Nephron (organoid): ENCODE data around the gene TPM1.
"Not testable (repeated sequence)": the region's sequence is repeated elsewhere in the genome, so short reads cannot be mapped to it uniquely, and the experiment has no call there.

ENCODE experiments used
- H3K27ac Mint-ChIP-seq, 3 experiments: 2 replicates each; pipeline ENCODE4 v1.8.0; 2020; ENCODE audit warnings: mixed read lengths in 3 of 3, mild to moderate bottlenecking in 2 of 3, moderate library complexity in 1 of 3
- H3K27me3 Mint-ChIP-seq: 2 replicates; pipeline ENCODE4 v1.8.0; 2021; ENCODE audit warnings: low read depth, mild to moderate bottlenecking, moderate library complexity, mixed read lengths
- H3K36me3 Mint-ChIP-seq: 2 replicates; pipeline ENCODE4 v1.8.0; 2020; ENCODE audit warnings: low read depth, mixed read lengths
- H3K4me1 Mint-ChIP-seq: 2 replicates; pipeline ENCODE4 v1.8.0; 2020; ENCODE audit warnings: mixed read lengths
- H3K4me3 Mint-ChIP-seq, 3 experiments: 2 replicates each; pipeline ENCODE4 v1.8.0; 2020; ENCODE audit warnings: mild to moderate bottlenecking in 3 of 3, mixed read lengths in 3 of 3, moderate library complexity in 2 of 3
- H3K9me3 Mint-ChIP-seq: 2 replicates; pipeline ENCODE4 v1.8.0; 2020; ENCODE audit warnings: mixed read lengths
- TF ChIP-seq, protein P1 (sequence below), 3 experiments: fragments of 200-600 bp; sonication (generic); IDR thresholded peaks; one replicate each; pipeline ENCODE4 v1.5.0; 2021; ENCODE audit warnings: antibody characterized with exemption in 3 of 3; ENCODE audit not compliant: unreplicated experiment in 3 of 3

The TPM1 gene

DNA sequence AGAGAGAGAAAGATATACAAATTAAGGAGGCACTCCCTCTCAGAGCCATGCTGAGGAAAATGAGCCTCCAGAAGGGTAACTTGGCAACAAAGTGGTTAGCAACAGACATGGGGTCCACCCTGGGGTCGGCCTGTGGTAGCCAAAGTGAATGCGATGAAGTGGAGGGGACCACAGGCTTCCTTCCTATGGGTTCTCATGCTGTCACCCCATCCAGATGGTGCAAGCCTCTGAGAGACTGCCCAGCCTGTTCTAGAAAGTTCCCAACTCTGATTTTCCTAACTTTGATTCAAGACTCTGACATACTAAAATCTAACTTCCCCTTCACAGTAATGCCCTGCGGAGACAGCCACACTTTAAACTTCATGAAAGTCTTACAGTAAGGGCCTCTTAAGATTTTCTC, 60.9 kb downstream of the TPM1 start:
- H3K9me3 Mint-ChIP-seq: peaks cover 6% of the 10 kb centered on the region
- no peak overlapping the region for H3K27ac Mint-ChIP-seq
- TF ChIP-seq, protein P1, sequence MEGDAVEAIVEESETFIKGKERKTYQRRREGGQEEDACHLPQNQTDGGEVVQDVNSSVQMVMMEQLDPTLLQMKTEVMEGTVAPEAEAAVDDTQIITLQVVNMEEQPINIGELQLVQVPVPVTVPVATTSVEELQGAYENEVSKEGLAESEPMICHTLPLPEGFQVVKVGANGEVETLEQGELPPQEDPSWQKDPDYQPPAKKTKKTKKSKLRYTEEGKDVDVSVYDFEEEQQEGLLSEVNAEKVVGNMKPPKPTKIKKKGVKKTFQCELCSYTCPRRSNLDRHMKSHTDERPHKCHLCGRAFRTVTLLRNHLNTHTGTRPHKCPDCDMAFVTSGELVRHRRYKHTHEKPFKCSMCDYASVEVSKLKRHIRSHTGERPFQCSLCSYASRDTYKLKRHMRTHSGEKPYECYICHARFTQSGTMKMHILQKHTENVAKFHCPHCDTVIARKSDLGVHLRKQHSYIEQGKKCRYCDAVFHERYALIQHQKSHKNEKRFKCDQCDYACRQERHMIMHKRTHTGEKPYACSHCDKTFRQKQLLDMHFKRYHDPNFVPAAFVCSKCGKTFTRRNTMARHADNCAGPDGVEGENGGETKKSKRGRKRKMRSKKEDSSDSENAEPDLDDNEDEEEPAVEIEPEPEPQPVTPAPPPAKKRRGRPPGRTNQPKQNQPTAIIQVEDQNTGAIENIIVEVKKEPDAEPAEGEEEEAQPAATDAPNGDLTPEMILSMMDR (IDR thresholded peaks at IDR 0.05; ENCODE audit: unreplicated experiment in 3 of 3): no peak
- peaks cover 3% of the 10 kb centered on the region for H3K36me3 Mint-ChIP-seq
- peaks cover 5% of the 10 kb centered on the region for H3K4me1 Mint-ChIP-seq
- peaks cover 5% of the 10 kb centered on the region for H3K27me3 Mint-ChIP-seq
- H3K4me3 Mint-ChIP-seq: no peak overlapping the region

- Mint-ChIP-seq H3K4me1 (peaks cover 13% of the 10 kb centered on the region), H3K36me3 (peaks cover under 1% of the 10 kb centered on the region), H3K4me3 (no peak overlapping the region), H3K27ac (no peak overlapping the region), H3K27me3 (peaks cover 5% of the 10 kb centered on the region), H3K9me3 (peaks cover 8% of the 10 kb centered on the region)
- TF ChIP-seq, protein P1 (IDR thresholded peaks at IDR 0.05; ENCODE audit: unreplicated experiment in 3 of 3): no peak
These were observed 62.2 kb downstream of the TPM1 start for GRCh38 chr15:63104727-63105126.

- not testable (repeated sequence) for H3K4me3 Mint-ChIP-seq, H3K27ac Mint-ChIP-seq, H3K27me3 Mint-ChIP-seq, H3K9me3 Mint-ChIP-seq, H3K36me3 Mint-ChIP-seq
- peaks cover 13% of the 10 kb centered on the region for H3K4me1 Mint-ChIP-seq
These were observed 62.8 kb downstream of the TPM1 start for GRCh38 chr15:63105354-63105753.

DNA sequence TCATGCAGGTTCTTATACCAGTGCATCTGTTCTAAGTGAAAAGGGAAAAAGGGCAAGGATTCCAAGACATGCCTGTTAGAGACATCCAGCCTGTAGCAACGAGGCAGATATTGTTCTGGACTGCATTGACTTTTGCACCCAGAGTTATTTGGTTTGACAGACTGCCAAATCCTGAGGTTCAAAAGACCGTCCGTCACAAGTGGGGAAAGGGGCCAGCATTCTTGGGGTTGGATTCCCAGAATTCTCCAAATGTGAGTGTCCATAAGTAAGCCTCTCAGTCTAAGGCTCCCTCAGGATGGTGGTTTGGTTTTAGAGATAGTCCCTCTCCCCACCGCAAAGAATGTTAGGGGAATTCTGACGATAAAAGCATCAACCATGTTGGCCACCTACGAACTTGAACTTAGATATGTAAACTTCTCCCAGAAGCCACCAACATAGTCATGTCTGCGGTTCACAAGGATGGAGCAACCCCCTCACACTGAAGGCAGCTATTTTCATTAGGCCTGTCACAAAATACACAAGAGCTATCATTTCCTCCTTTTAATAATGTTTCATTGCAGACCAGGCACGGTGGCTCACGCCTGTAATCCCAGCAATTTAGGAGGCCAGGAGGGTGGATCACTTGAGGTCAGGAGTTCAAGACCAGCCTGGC, 65.5 kb downstream of the TPM1 start:
- H3K4me1 Mint-ChIP-seq: peaks cover 19% of the 10 kb centered on the region
- H3K4me3 Mint-ChIP-seq: peak overlapping the region in 1 of 3 experiments; percentile 35
- no peaks in the 10 kb centered on the region for H3K36me3 Mint-ChIP-seq
- TF ChIP-seq, protein P1 (IDR thresholded peaks at IDR 0.05; ENCODE audit: unreplicated experiment in 3 of 3): no peak
- H3K27ac Mint-ChIP-seq: peak overlapping the region; percentile 93 to 97 (median 96)
- peaks cover 5% of the 10 kb centered on the region for H3K27me3 Mint-ChIP-seq
- peaks cover 5% of the 10 kb centered on the region for H3K9me3 Mint-ChIP-seq

DNA sequence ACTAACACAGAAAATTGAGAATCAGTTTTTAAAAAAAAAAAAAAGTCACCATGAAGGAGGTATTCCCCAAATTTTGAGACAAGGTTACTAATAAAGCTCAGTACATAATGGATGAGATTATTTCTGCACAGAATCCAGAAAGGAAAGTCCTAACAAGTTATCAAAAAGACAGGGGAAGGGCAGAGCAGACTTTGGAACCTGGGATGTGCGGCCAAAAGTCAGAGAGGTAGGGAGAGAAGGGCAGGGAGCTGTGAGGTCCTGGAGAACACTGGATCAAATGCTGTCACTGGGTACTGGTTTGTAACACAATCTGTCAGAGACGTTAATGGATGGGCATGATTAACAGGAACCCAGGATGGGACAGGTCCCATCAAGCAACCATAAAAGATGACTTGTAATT, 67.0 kb downstream of the TPM1 start:
- Mint-ChIP-seq H3K27me3 (peaks cover 4% of the 10 kb centered on the region), H3K36me3 (no peaks in the 10 kb centered on the region), H3K4me3 (no peak overlapping the region), H3K4me1 (peaks cover 19% of the 10 kb centered on the region), H3K27ac (peak overlapping the region in 2 of 3 experiments; percentile 47 to 96), H3K9me3 (peaks cover 5% of the 10 kb centered on the region)
- TF ChIP-seq, protein P1 (IDR thresholded peaks at IDR 0.05; ENCODE audit: unreplicated experiment in 3 of 3): no peak

DNA sequence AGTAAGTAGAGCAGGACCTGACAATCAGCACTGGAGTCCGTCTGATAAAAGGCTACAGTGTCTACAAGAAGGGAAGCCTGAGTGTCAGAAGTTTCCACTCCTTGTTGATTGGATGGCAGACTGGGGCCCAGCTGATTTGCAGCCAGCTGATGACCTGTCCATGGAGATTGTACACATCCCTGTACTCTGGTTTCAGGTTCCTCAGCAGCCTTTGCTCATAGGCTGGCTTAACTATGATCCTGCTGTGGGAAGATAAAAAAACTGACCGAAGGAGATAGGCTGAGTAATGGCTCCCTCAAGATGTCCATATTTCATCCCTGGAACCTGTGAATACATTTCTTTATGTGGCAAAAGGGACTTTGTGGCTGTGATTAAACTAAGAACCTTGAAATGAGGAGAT, 67.4 kb downstream of the TPM1 start:
- no peaks in the 10 kb centered on the region for H3K36me3 Mint-ChIP-seq
- TF ChIP-seq, protein P1 (IDR thresholded peaks at IDR 0.05; ENCODE audit: unreplicated experiment in 3 of 3): no peak
- H3K27ac Mint-ChIP-seq: peak overlapping the region in 2 of 3 experiments; percentile 28 to 47
- H3K9me3 Mint-ChIP-seq: peaks cover 5% of the 10 kb centered on the region
- H3K4me3 Mint-ChIP-seq: no peak overlapping the region
- no peaks in the 10 kb centered on the region for H3K27me3 Mint-ChIP-seq
- H3K4me1 Mint-ChIP-seq: peaks cover 19% of the 10 kb centered on the region
